Lower leg skin (tissue), 3 donors: ENCODE results near the gene KISS1.

Experiments
- CTCF ChIP-seq, 3 donors: fragments of 450-650 bp; IDR thresholded peaks; one replicate each; pipeline ENCODE4 v1.5.1; 2016; ENCODE audit warnings: antibody characterized with exemption in 3 of 3, mild to moderate bottlenecking in 3 of 3, moderate library complexity in 2 of 3
- POLR2A ChIP-seq, 2 donors: fragments of 450-650 bp; IDR thresholded peaks; one replicate each; pipeline ENCODE4 v1.6.1; 2016 to 2017; ENCODE audit warnings: antibody characterized with exemption in 2 of 2, mild to moderate bottlenecking in 1 of 2, moderate library complexity in 1 of 2

- no peak for TF ChIP-seq CTCF (IDR thresholded peaks at IDR 0.05)
- no peak for TF ChIP-seq POLR2A (IDR thresholded peaks at IDR 0.05)
Measured at GRCh38 chr1:204145033-204145504, 51.2 kb downstream of the KISS1 start.
